Prostate gland (tissue), 2 donors: ENCODE measurements around the gene DNPEP.

Experiments
- CTCF ChIP-seq, 4 experiments: fragments of 200-600 bp in 2 of 4; fragments of 450-650 bp in 2 of 4; sonication (generic) in 2 of 4; IDR thresholded peaks; 1 replicate in 3 of 4; 2 replicates in 1 of 4; pipeline ENCODE4 v1.5.1; 2016 to 2019; ENCODE audit warnings: antibody characterized with exemption in 4 of 4, mild to moderate bottlenecking in 2 of 4, moderate library complexity in 2 of 4
- POLR2A ChIP-seq: fragments of 450-650 bp; IDR thresholded peaks from one replicate; pipeline ENCODE4 v1.6.1; 2016; ENCODE audit warnings: antibody characterized with exemption, mild to moderate bottlenecking
- POLR2AphosphoS5 ChIP-seq: sonication (generic); formaldehyde crosslinking; IDR thresholded peaks from one replicate; pipeline ENCODE4 v1.6.1; 2017; ENCODE audit warnings: antibody characterized with exemption

- TF ChIP-seq POLR2AphosphoS5 = no peak
- TF ChIP-seq CTCF (IDR thresholded peaks at IDR 0.05) = no peak
- no peak for TF ChIP-seq POLR2A
These were observed 17.2 kb upstream of the DNPEP start for GRCh38 chr2:219404954-219405353.
